ENCODE results near the gene TCEAL1. TPM values are rescaled to one million over a fixed set of nuclear protein-coding genes. Genes with fewer than 3 reads are reported as not detected.
"Not testable (repeated sequence)": the region's sequence is repeated elsewhere in the genome, so short reads cannot be mapped to it uniquely, and the experiment has no call there.

The TCEAL1 gene
- 10 to 100 TPM in 1 of 2 experiments, 1 to 10 TPM in 1; 7.9 to 10.3 TPM for total RNA-seq
- polyA plus RNA-seq = 19.7 TPM

GRCh38 chrX:103628386-103629317 is at the start of gene TCEAL1:
Gene TCEAL1, plus strand, starts transcription at chrX:103628975. Its CDS starts 942 bp downstream, at chrX:103629917.
- peaks cover 12 to 19% (median 14%) of the 10 kb centered on the region in 3 donors for H3K4me1 Mint-ChIP-seq
- H3K27me3 Mint-ChIP-seq = peaks cover 0 to 7% of the 10 kb centered on the region in 2 donors
- H3K4me3 Mint-ChIP-seq = peak within 1 kb of the TSS; percentile 84 to 94 (median 88)
- ChIA-PET CTCF (no interaction called here), POLR2A (no interaction called here)
- peak; percentile 8 to 59 (median 35) for DNase-seq
- peaks cover 0 to 5% (median 0%) of the 10 kb centered on the region in 3 donors for H3K36me3 Mint-ChIP-seq
- Histone ChIP-seq H3K4me3 (ENCODE audit: low read length) (peak within 1 kb of the TSS; percentile 82), H3K36me3 (ENCODE audit: insufficient read depth, low read length) (no peaks in the 10 kb centered on the region), H3K27ac (ENCODE audit: low read depth, low read length) (peak within 1 kb of the TSS; percentile 70), H3K9me3 (ENCODE audit: low read length) (no peaks in the 10 kb centered on the region), H3K4me1 (ENCODE audit: insufficient read depth, low read length) (peaks cover 4% of the 10 kb centered on the region), H3K27me3 (ENCODE audit: insufficient read depth, low read length, poor library complexity, severe bottlenecking) (no peaks in the 10 kb centered on the region)
- H3K27ac Mint-ChIP-seq = peak within 1 kb of the TSS; percentile 77 to 96 (median 89)
- no peaks in the 10 kb centered on the region for H3K9me3 Mint-ChIP-seq

DNA sequence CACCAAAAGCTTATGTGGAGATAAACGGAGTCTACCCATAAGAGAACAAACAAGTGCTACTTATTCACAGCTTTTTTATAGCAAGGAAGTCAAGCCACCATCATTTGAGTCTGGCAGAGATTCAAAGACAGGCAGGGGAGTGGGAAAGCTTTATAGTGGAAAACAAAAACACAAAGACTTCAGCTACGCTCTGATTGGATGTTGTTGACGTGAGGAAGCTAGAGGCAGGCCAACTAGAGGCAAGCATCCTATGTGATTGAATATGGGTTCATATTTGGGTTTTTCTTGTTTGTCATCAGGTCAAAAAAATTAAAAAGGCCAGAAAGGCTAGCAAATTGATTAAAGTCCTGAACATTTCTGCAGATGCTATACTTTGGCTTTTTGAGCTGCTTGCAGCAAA is 44.2 kb upstream of the TCEAL1 start:
- H3K27me3 ChIP-seq (ENCODE audit: insufficient read depth, low read length, poor library complexity, severe bottlenecking) = no peaks in the 10 kb centered on the region
- CTCF ChIA-PET = no interaction called here
- H3K9me3 ChIP-seq (ENCODE audit: low read length) = no peaks in the 10 kb centered on the region
- POLR2A ChIA-PET = interaction anchor here (0.6 kb wide), 1 partner anchor 103 kb away, joined by 6 read pairs; no protein-coding TSS in a partner anchor
- no peak overlapping the region for H3K4me3 ChIP-seq (ENCODE audit: low read length)
- Mint-ChIP-seq H3K27ac (peak overlapping the region in 2 of 8 donors; percentile 51 to 66), H3K4me3 (peak overlapping the region in 6 of 7 donors; percentile 19 to 91 (median 82)), H3K36me3 (peaks cover 0 to 4% (median 0%) of the 10 kb centered on the region in 3 donors), H3K27me3 (peaks cover 5 to 12% of the 10 kb centered on the region in 2 donors), H3K9me3 (no peaks in the 10 kb centered on the region), H3K4me1 (peaks cover 10 to 14% (median 13%) of the 10 kb centered on the region in 3 donors)
- no peaks in the 10 kb centered on the region for H3K4me1 ChIP-seq (ENCODE audit: insufficient read depth, low read length)
- no peaks in the 10 kb centered on the region for H3K36me3 ChIP-seq (ENCODE audit: insufficient read depth, low read length)
- no peak for DNase-seq
- no peak overlapping the region for H3K27ac ChIP-seq (ENCODE audit: low read depth, low read length)

DNA sequence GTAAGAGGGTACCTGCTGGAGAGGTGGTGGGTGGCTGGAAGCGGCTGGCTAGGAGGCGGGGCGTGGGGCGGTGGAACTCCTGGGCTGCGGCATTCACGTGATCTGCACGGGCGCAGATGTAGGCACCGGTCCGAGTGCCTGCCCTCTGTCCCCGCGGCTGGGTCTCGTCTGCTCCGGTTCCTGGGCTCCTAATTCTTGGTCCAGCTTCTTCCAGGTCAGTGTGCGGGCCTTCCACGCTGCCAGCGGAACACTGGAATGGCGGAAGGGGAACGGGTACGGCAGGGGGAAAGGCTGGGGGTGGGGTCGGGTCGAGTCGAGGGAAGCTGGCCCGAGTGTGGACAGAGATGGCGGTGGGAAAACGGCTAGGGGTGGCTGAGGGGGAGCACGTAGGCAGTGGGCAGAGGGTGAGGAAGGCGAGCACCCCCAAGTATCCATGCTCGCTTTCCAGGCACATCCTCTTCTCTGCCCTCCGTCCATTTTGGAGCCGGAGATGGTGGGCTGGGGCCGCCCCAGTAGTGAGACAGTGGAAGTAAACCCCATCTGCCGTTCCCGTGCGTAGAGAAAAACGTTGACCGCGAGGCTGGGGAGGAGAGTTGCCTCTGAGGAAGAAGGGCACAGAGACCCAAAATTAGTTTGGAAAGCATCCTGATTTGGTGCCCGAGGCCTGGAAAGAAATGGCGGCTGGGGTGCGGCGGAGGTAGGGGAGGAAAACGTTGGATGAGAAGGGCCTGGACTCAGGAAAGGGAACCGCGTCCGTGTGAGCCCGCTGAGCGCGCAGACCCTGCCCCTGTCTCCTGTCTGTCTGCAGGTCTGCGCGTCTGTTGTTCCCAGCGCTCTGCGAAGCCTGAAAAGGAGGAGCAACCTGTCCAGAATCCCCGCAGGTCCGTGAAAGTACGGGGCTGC is 43.1 kb upstream of the TCEAL1 start, which contains the start of gene TCEAL4:
TCEAL4 (plus strand) TSS at position 105 of the 903 bp plus-strand sequence. CDS start 1,161 bp downstream, outside the sequence.
- POLR2A ChIA-PET = no interaction called here
- Mint-ChIP-seq H3K36me3 (peaks cover 0 to 4% (median 0%) of the 10 kb centered on the region in 3 donors), H3K27ac (peak within 1 kb of the TSS; percentile 42 to 90 (median 75))

GRCh38 chrX:103586314-103586646 is 42.5 kb upstream of the TCEAL1 start:
- Histone ChIP-seq H3K4me1 (ENCODE audit: insufficient read depth, low read length) (no peaks in the 10 kb centered on the region), H3K27me3 (ENCODE audit: insufficient read depth, low read length, poor library complexity, severe bottlenecking) (no peaks in the 10 kb centered on the region), H3K4me3 (ENCODE audit: low read length) (no peak overlapping the region), H3K9me3 (ENCODE audit: low read length) (no peaks in the 10 kb centered on the region), H3K27ac (ENCODE audit: low read depth, low read length) (no peak overlapping the region), H3K36me3 (ENCODE audit: insufficient read depth, low read length) (no peaks in the 10 kb centered on the region)
- POLR2A ChIA-PET = no interaction called here
- peak overlapping the region in 7 of 8 donors; percentile 4 to 95 (median 61) for H3K27ac Mint-ChIP-seq
- H3K27me3 Mint-ChIP-seq = peaks cover 0 to 5% of the 10 kb centered on the region in 2 donors
- peaks cover 15 to 23% (median 20%) of the 10 kb centered on the region in 3 donors for H3K4me1 Mint-ChIP-seq
- H3K36me3 Mint-ChIP-seq = peaks cover 0 to 4% (median 0%) of the 10 kb centered on the region in 3 donors
- peak overlapping the region; percentile 86 to 95 (median 90) for H3K4me3 Mint-ChIP-seq
- H3K9me3 Mint-ChIP-seq = no peaks in the 10 kb centered on the region
- CTCF ChIA-PET = no interaction called here
- no peak for DNase-seq

More for the DNA sequence above, 43.1 kb upstream of the TCEAL1 start, which contains the start of gene TCEAL4:
- no peak within 1 kb of the TSS for H3K27ac ChIP-seq (ENCODE audit: low read depth, low read length)
- peak in 4 of 5 donors; percentile 3 to 49 (median 25) for DNase-seq
- H3K4me1 ChIP-seq (ENCODE audit: insufficient read depth, low read length) = no peaks in the 10 kb centered on the region
- H3K4me1 Mint-ChIP-seq = peaks cover 14 to 21% (median 18%) of the 10 kb centered on the region in 3 donors
- peaks cover 2 to 6% of the 10 kb centered on the region in 2 donors for H3K27me3 Mint-ChIP-seq
- H3K9me3 Mint-ChIP-seq = no peaks in the 10 kb centered on the region
- peak within 1 kb of the TSS; percentile 86 to 95 (median 90) for H3K4me3 Mint-ChIP-seq
- no peaks in the 10 kb centered on the region for H3K36me3 ChIP-seq (ENCODE audit: insufficient read depth, low read length)
- CTCF ChIA-PET = no interaction called here
- no peaks in the 10 kb centered on the region for H3K27me3 ChIP-seq (ENCODE audit: insufficient read depth, low read length, poor library complexity, severe bottlenecking)
- no peaks in the 10 kb centered on the region for H3K9me3 ChIP-seq (ENCODE audit: low read length)
- H3K4me3 ChIP-seq (ENCODE audit: low read length) = peak within 1 kb of the TSS; percentile 47

GRCh38 chrX:103586659-103587058 is 42.1 kb upstream of the TCEAL1 start:
- peak overlapping the region in 6 of 8 donors; percentile 20 to 95 (median 70) for H3K27ac Mint-ChIP-seq
- Histone ChIP-seq H3K27me3 (ENCODE audit: insufficient read depth, low read length, poor library complexity, severe bottlenecking) (no peaks in the 10 kb centered on the region), H3K4me3 (ENCODE audit: low read length) (no peak overlapping the region), H3K27ac (ENCODE audit: low read depth, low read length) (no peak overlapping the region), H3K9me3 (ENCODE audit: low read length) (no peaks in the 10 kb centered on the region), H3K4me1 (ENCODE audit: insufficient read depth, low read length) (no peaks in the 10 kb centered on the region), H3K36me3 (ENCODE audit: insufficient read depth, low read length) (no peaks in the 10 kb centered on the region)
- POLR2A ChIA-PET = no interaction called here
- peak overlapping the region; percentile 86 to 95 (median 90) for H3K4me3 Mint-ChIP-seq
- DNase-seq = no peak
- H3K27me3 Mint-ChIP-seq = peaks cover 0 to 4% of the 10 kb centered on the region in 2 donors
- CTCF ChIA-PET = no interaction called here
- peaks cover 17 to 27% (median 20%) of the 10 kb centered on the region in 3 donors for H3K4me1 Mint-ChIP-seq
- peaks cover 0 to 4% (median 0%) of the 10 kb centered on the region in 3 donors for H3K36me3 Mint-ChIP-seq
- no peaks in the 10 kb centered on the region for H3K9me3 Mint-ChIP-seq

- H3K36me3 ChIP-seq (ENCODE audit: insufficient read depth, low read length); H3K4me3 Mint-ChIP-seq; H3K4me1 ChIP-seq (ENCODE audit: insufficient read depth, low read length); H3K27ac Mint-ChIP-seq; H3K9me3 ChIP-seq (ENCODE audit: low read length); H3K4me3 ChIP-seq (ENCODE audit: low read length); DNase-seq; H3K36me3 Mint-ChIP-seq; POLR2A ChIA-PET; H3K27ac ChIP-seq (ENCODE audit: low read depth, low read length); CTCF ChIA-PET; H3K9me3 Mint-ChIP-seq; H3K27me3 Mint-ChIP-seq; H3K27me3 ChIP-seq (ENCODE audit: insufficient read depth, low read length, poor library complexity, severe bottlenecking): not testable (repeated sequence)
- H3K4me1 Mint-ChIP-seq = peaks cover 7 to 14% (median 7%) of the 10 kb centered on the region in 3 donors
Observed at GRCh38 chrX:103592295-103592694, 36.5 kb upstream of the TCEAL1 start.

- H3K4me1 ChIP-seq (ENCODE audit: insufficient read depth, low read length); DNase-seq; POLR2A ChIA-PET; H3K27me3 ChIP-seq (ENCODE audit: insufficient read depth, low read length, poor library complexity, severe bottlenecking); H3K9me3 Mint-ChIP-seq; H3K27ac Mint-ChIP-seq; H3K9me3 ChIP-seq (ENCODE audit: low read length); H3K36me3 ChIP-seq (ENCODE audit: insufficient read depth, low read length); H3K27ac ChIP-seq (ENCODE audit: low read depth, low read length); CTCF ChIA-PET; H3K4me3 ChIP-seq (ENCODE audit: low read length); H3K4me3 Mint-ChIP-seq; H3K36me3 Mint-ChIP-seq: not testable (repeated sequence)
- Mint-ChIP-seq H3K4me1 (peaks cover 7 to 11% (median 7%) of the 10 kb centered on the region in 3 donors), H3K27me3 (peaks cover 0 to 13% of the 10 kb centered on the region in 2 donors)
Observed at GRCh38 chrX:103595202-103595601, 33.6 kb upstream of the TCEAL1 start.

Data from CD8-positive, alpha-beta memory T cell (primary cell).